GM23338 (cell line): ENCODE measurements around the gene NFX1. TPM values are rescaled to one million over a fixed set of nuclear protein-coding genes. Genes with fewer than 3 reads are reported as not detected.

ENCODE experiments used
- ATAC-seq: fragments of 200-7000 bp; cut with Tn5 transposase; 3 replicates; pipeline ENCODE4 v1.9.1; 2020
- DNase-seq: peaks from one replicate; pipeline ENCODE4 v3.0.0-alpha.2; 2015; ENCODE audit warnings: low spot score
- H2AFZ ChIP-seq: fragments of 200-600 bp; sonication (generic); 2 replicates; pipeline ENCODE4 v1.8.0; 2016; ENCODE audit warnings: antibody characterized with exemption, mild to moderate bottlenecking, moderate library complexity
- H3F3A ChIP-seq: fragments of 200-600 bp; sonication (generic); replicated peaks from 2 replicates; pipeline ENCODE4 v1.8.0; 2017; ENCODE audit warnings: antibody characterized with exemption, mixed run types, low read depth
- H3K27ac ChIP-seq: fragments of 200-600 bp; sonication (generic); 2 replicates; pipeline ENCODE4 v1.6.1; 2016; ENCODE audit warnings: low read depth
- H3K27me3 ChIP-seq: fragments of 200-600 bp; sonication (generic); 2 replicates; pipeline ENCODE4 v1.8.0; 2016; ENCODE audit warnings: mild to moderate bottlenecking, mixed run types, moderate library complexity; ENCODE audit not compliant: insufficient read depth
- H3K36me3 ChIP-seq: fragments of 200-600 bp; sonication (generic); 2 replicates; pipeline ENCODE4 v1.8.0; 2016; ENCODE audit warnings: mild to moderate bottlenecking; ENCODE audit not compliant: insufficient read depth
- H3K4me1 ChIP-seq: fragments of 200-600 bp; sonication (generic); 2 replicates; pipeline ENCODE4 v1.8.0; 2016; ENCODE audit warnings: mild to moderate bottlenecking, moderate library complexity; ENCODE audit not compliant: insufficient read depth
- H3K4me2 ChIP-seq: fragments of 200-600 bp; sonication (generic); 2 replicates; pipeline ENCODE4 v1.7.1; 2017; ENCODE audit warnings: mixed run types
- H3K4me3 ChIP-seq: fragments of 200-600 bp; sonication (generic); 2 replicates; pipeline ENCODE4 v1.6.1; 2016; ENCODE audit warnings: mixed run types
- H3K79me2 ChIP-seq: fragments of 200-600 bp; sonication (generic); replicated peaks from 2 replicates; pipeline ENCODE4 v1.8.0; 2017; ENCODE audit warnings: mild to moderate bottlenecking; ENCODE audit not compliant: insufficient read depth
- H3K9me2 ChIP-seq: fragments of 200-600 bp; sonication (generic); 2 replicates; pipeline ENCODE4 v1.8.0; 2017; ENCODE audit not compliant: insufficient read depth
- H4K20me1 ChIP-seq: fragments of 200-600 bp; sonication (generic); replicated peaks from 2 replicates; pipeline ENCODE4 v1.8.0; 2017; ENCODE audit warnings: mild to moderate bottlenecking; ENCODE audit not compliant: insufficient read depth
- H3K27ac Mint-ChIP-seq: 2 replicates; pipeline ENCODE4 v1.8.0; 2020; ENCODE audit warnings: inconsistent platforms, mild to moderate bottlenecking, moderate library complexity, mixed read lengths
- H3K27me3 Mint-ChIP-seq: 3 replicates; pipeline ENCODE4 v1.8.0; 2022; ENCODE audit warnings: low read depth, mild to moderate bottlenecking, moderate library complexity, mixed read lengths, inconsistent platforms; ENCODE audit not compliant: insufficient read depth, poor library complexity
- H3K36me3 Mint-ChIP-seq: 3 replicates; pipeline ENCODE4 v1.8.0; 2021; ENCODE audit warnings: low read depth, mild to moderate bottlenecking, inconsistent platforms, moderate library complexity, mixed read lengths
- H3K4me1 Mint-ChIP-seq: 3 replicates; pipeline ENCODE4 v1.8.0; 2020; ENCODE audit warnings: mild to moderate bottlenecking, inconsistent platforms, mixed read lengths
- H3K4me3 Mint-ChIP-seq: 3 replicates; pipeline ENCODE4 v1.8.0; 2021; ENCODE audit warnings: moderate library complexity, mild to moderate bottlenecking, inconsistent platforms, mixed read lengths
- H3K9me3 Mint-ChIP-seq: 3 replicates; pipeline ENCODE4 v1.8.0; 2020; ENCODE audit warnings: moderate library complexity, mild to moderate bottlenecking, inconsistent platforms, mixed read lengths
- CREB1 ChIP-seq: fragments of 250-450 bp; sonication (Bioruptor Pico); IDR thresholded peaks from 2 replicates; pipeline ENCODE4 v1.5.0; 2020; ENCODE audit warnings: low read depth, mild to moderate bottlenecking, moderate library complexity
- CTCF ChIP-seq, 2 experiments: fragments of 200-600 bp in 1 of 2; sonication (generic) in 1 of 2; conservative IDR thresholded peaks; 2 replicates each; pipeline versions ENCODE4 v1.5.1 to v1.6.1; 2016 to 2017; ENCODE audit warnings: antibody characterized with exemption in 2 of 2, low read depth in 2 of 2, mild to moderate bottlenecking in 2 of 2, moderate library complexity in 1 of 2
- ETS1 ChIP-seq: IDR thresholded peaks from 2 replicates; pipeline ENCODE4 v1.6.1; 2016; ENCODE audit warnings: antibody characterized with exemption
- EZH2 ChIP-seq: fragments of 200-600 bp; sonication (generic); IDR thresholded peaks from one replicate; pipeline ENCODE4 v1.8.0; 2017; ENCODE audit warnings: antibody characterized with exemption, mild to moderate bottlenecking, low read depth; ENCODE audit not compliant: unreplicated experiment
- EZH2phosphoT487 ChIP-seq: fragments of 200-600 bp; sonication (generic); IDR thresholded peaks from one replicate; pipeline ENCODE4 v1.8.1; 2018; ENCODE audit warnings: antibody characterized with exemption; ENCODE audit not compliant: unreplicated experiment
- JUNB ChIP-seq: IDR thresholded peaks from one replicate; pipeline ENCODE4 v1.6.1; 2016; ENCODE audit warnings: antibody characterized with exemption; ENCODE audit not compliant: unreplicated experiment
- NANOG ChIP-seq: IDR thresholded peaks from 2 replicates; pipeline ENCODE4 v1.6.1; 2016; ENCODE audit warnings: antibody characterized with exemption, borderline replicate concordance
- POLR2AphosphoS5 ChIP-seq: IDR thresholded peaks from 2 replicates; pipeline ENCODE4 v1.6.1; 2016; ENCODE audit warnings: antibody characterized with exemption, low read depth
- REST ChIP-seq: IDR thresholded peaks from one replicate; pipeline ENCODE4 v1.6.1; 2018; ENCODE audit warnings: antibody characterized with exemption; ENCODE audit not compliant: unreplicated experiment
- STAT1 ChIP-seq: IDR thresholded peaks from one replicate; pipeline ENCODE4 v1.6.1; 2016; ENCODE audit warnings: antibody characterized with exemption; ENCODE audit not compliant: unreplicated experiment
- ZNF114 ChIP-seq: fragments of 250-450 bp; sonication (Bioruptor Pico); IDR thresholded peaks from 2 replicates; pipeline ENCODE4 v1.5.0; 2020; ENCODE audit warnings: mild to moderate bottlenecking, moderate library complexity
- ZNF331 ChIP-seq: fragments of 250-450 bp; sonication (Bioruptor Pico); IDR thresholded peaks from 2 replicates; pipeline ENCODE4 v1.5.0; 2020; ENCODE audit warnings: low read depth, mild to moderate bottlenecking, moderate library complexity
- ZNF462 ChIP-seq: fragments of 250-450 bp; sonication (Bioruptor Pico); IDR thresholded peaks from 2 replicates; pipeline ENCODE4 v1.5.0; 2020; ENCODE audit warnings: mild to moderate bottlenecking, moderate library complexity
- polyA plus RNA-seq: library from polyadenylated mRNA; unstranded; fragments of >200 nt; fragmentation: Nextera tagmentation; extraction: Ambion mirVana; gene quantifications from 2 replicates; pipeline ENCODE4 v1.2.1, GENCODE V29; 2016
- total RNA-seq: library from RNA; depleted of rRNA; stranded (reverse); fragments of >200 nt; shearing (Covaris generic); gene quantifications from 2 replicates; pipeline ENCODE4 v1.2.3, GENCODE V29; 2014

The NFX1 gene
- total and polyA plus RNA-seq, 2 experiments from 2014 or later, result 13.9 to 26.1 TPM

- H3K4me3 Mint-ChIP-seq, result no peak overlapping the region
- Histone ChIP-seq H3K4me1 (no peaks in the 10 kb centered on the region), H3F3A (no peaks in the 10 kb centered on the region), H3K27me3 (no peaks in the 10 kb centered on the region), H3K4me2 (no peak overlapping the region), H2AFZ (no peak overlapping the region), H3K36me3 (peaks cover 49% of the 10 kb centered on the region), H3K4me3 (no peak overlapping the region), H3K79me2 (peaks cover 9% of the 10 kb centered on the region), H4K20me1 (peaks cover 5% of the 10 kb centered on the region; the same call in 1 of the 2 replicates), H3K9me2 (no peaks in the 10 kb centered on the region), H3K27ac (no peak overlapping the region)
- peaks cover 4% of the 10 kb centered on the region for H3K27me3 Mint-ChIP-seq
- DNase-seq (no peak), ATAC-seq (no peak)
- no peak overlapping the region for H3K27ac Mint-ChIP-seq
- no peaks in the 10 kb centered on the region for H3K9me3 Mint-ChIP-seq
- peaks cover 47% of the 10 kb centered on the region for H3K36me3 Mint-ChIP-seq
- H3K4me1 Mint-ChIP-seq, result no peaks in the 10 kb centered on the region
- TF ChIP-seq NANOG, result no peak
- TF ChIP-seq POLR2AphosphoS5, result no peak
- no peak for TF ChIP-seq ZNF114
- TF ChIP-seq CTCF (conservative IDR thresholded peaks at IDR 0.05; ENCODE audit: low read depth in 2 of 2), result no peak
- no peak for TF ChIP-seq JUNB
- no peak for TF ChIP-seq CREB1 (CRISPR knock-in tag)
- TF ChIP-seq EZH2, result no peak
- TF ChIP-seq ETS1, result no peak
- TF ChIP-seq REST, result no peak
- no peak for TF ChIP-seq ZNF462 (CRISPR knock-in tag)
- TF ChIP-seq EZH2phosphoT487, result no peak
- TF ChIP-seq STAT1, result no peak
- no peak for TF ChIP-seq ZNF331
Measured at GRCh38 chr9:33273972-33274328, 16.4 kb upstream of the NFX1 start.
